K562 (cell line): ENCODE data around the gene CLDN5. TPM values are rescaled to one million over a fixed set of nuclear protein-coding genes. Genes with fewer than 3 reads are reported as not detected.

Experiments
- ATAC-seq: fragments of 200-7000 bp; cut with Tn5 transposase; 3 replicates; pipeline ENCODE4 v1.9.1; 2020; ENCODE audit warnings: moderate library complexity
- BruUV-seq: library from RNA; stranded (reverse); fragments of 400-500 nt; replicated peaks from 2 replicates; lab custom pipeline; 2021; lab: Mats Ljungman, UMichigan
- CTCF ChIA-PET: fragments of 300-600 bp; formaldehyde crosslinking; extraction: SDS; loops from one replicate; lab custom pipeline; 2021; ENCODE audit warnings: low intra/inter-chr PET ratio; lab: Yijun Ruan, JAX
- POLR2A ChIA-PET: fragments of 300-600, 350-650 bp; sonication (Branson Sonifier 250); formaldehyde crosslinking; extraction: SDS; loops from one replicate; lab custom pipeline; 2021; ENCODE audit warnings: antibody characterized with exemption, inconsistent platforms; lab: Yijun Ruan, JAX
- DNase-seq, 4 experiments: peaks; one replicate each; pipeline versions ENCODE4 v3.0.0 to v3.0.0-alpha.2; 2011 to 2018; ENCODE audit warnings: low spot score in 3 of 4, mixed read lengths in 3 of 4; ENCODE audit errors: extremely low read depth in 1 of 4
- FAIRE-seq: peaks from 2 replicates; lab custom pipeline; 2011; peaks lifted over from hg19 to GRCh38; lab: Jason Lieb, UNC
- H2AFZ ChIP-seq: 2 replicates; pipeline ENCODE4 v1.6.0; 2011; ENCODE audit warnings: low read depth, low read length, control low read depth, inconsistent platforms
- H3K27ac ChIP-seq: fragments of 200-600 bp; 3 replicates; pipeline ENCODE4 v1.8.0; 2011; ENCODE audit warnings: low read depth, mild to moderate bottlenecking, control low read depth, inconsistent platforms, low read length, moderate library complexity, mixed read lengths; ENCODE audit errors: extremely low read depth
- H3K27me3 ChIP-seq, 2 experiments: fragments of 300-600 bp in 1 of 2; 2 replicates in 1 of 2; 3 replicates in 1 of 2; pipeline versions ENCODE4 v1.6.0 to v1.8.0; 2011; ENCODE audit warnings: inconsistent platforms in 2 of 2, low read length in 2 of 2, mild to moderate bottlenecking in 1 of 2, mixed read lengths in 1 of 2, moderate library complexity in 1 of 2; ENCODE audit not compliant: control insufficient read depth in 2 of 2, insufficient read depth in 2 of 2
- H3K36me3 ChIP-seq: fragments of 300-600 bp; 3 replicates; pipeline ENCODE4 v1.8.0; 2011; ENCODE audit warnings: mild to moderate bottlenecking, low read length, inconsistent platforms; ENCODE audit not compliant: control insufficient read depth, insufficient read depth
- H3K4me1 ChIP-seq, 2 experiments: fragments of 200-600 bp in 1 of 2; replicated peaks in 1 of 2; 2 replicates in 1 of 2; 3 replicates in 1 of 2; pipeline versions ENCODE4 v1.5.1 to v1.8.0; 2011; ENCODE audit warnings: inconsistent platforms in 2 of 2, low read length in 2 of 2, mild to moderate bottlenecking in 1 of 2, mixed read lengths in 1 of 2, moderate library complexity in 1 of 2; ENCODE audit not compliant: control insufficient read depth in 2 of 2, insufficient read depth in 2 of 2
- H3K4me2 ChIP-seq: 2 replicates; pipeline ENCODE4 v1.6.1; 2011; ENCODE audit warnings: low read length, control low read depth, inconsistent platforms, mixed read lengths; ENCODE audit not compliant: insufficient read depth
- H3K4me3 ChIP-seq: fragments of 200-600 bp; sonication (generic), shearing (Covaris generic); 2 replicates; pipeline ENCODE4 v1.5.1; 2016; ENCODE audit warnings: control low read depth, inconsistent platforms
- H3K79me2 ChIP-seq: fragments of 200-600 bp; 3 replicates; pipeline ENCODE4 v1.8.0; 2011; ENCODE audit warnings: low read length, inconsistent platforms; ENCODE audit not compliant: control insufficient read depth, insufficient read depth
- H3K9ac ChIP-seq, 2 experiments: 2 replicates each; pipeline versions ENCODE4 v1.6.0 to v1.6.1; 2011; ENCODE audit warnings: low read depth in 2 of 2, low read length in 2 of 2, control low read depth in 1 of 2, inconsistent platforms in 1 of 2, mild to moderate bottlenecking in 1 of 2, mixed read lengths in 1 of 2; ENCODE audit not compliant: insufficient read depth in 1 of 2
- H3K9me1 ChIP-seq: one replicate; pipeline ENCODE4 v1.6.0; 2011; ENCODE audit warnings: inconsistent platforms, mild to moderate bottlenecking, low read length, moderate library complexity; ENCODE audit not compliant: control insufficient read depth, insufficient read depth
- H3K9me3 ChIP-seq: replicated peaks from 2 replicates; pipeline ENCODE4 v1.5.1; 2011; ENCODE audit warnings: low read depth, low read length, inconsistent platforms; ENCODE audit not compliant: control insufficient read depth, insufficient read depth
- H4K20me1 ChIP-seq: replicated peaks from 2 replicates; pipeline ENCODE4 v1.6.1; 2011; ENCODE audit warnings: low read length, inconsistent platforms, mixed read lengths; ENCODE audit not compliant: control insufficient read depth, insufficient read depth
- CHCHD3 ChIP-seq: fragments of 250-450 bp; sonication (Bioruptor Pico); IDR thresholded peaks from 2 replicates; pipeline ENCODE4 v2.1.2; 2022; ENCODE audit warnings: mild to moderate bottlenecking
- CUX1 ChIP-seq: fragments of 200-800 bp; sonication (Bioruptor generic); IDR thresholded peaks from 2 replicates; pipeline ENCODE4 v1.6.1; 2016; ENCODE audit warnings: missing genetic modification characterization, missing compliant biosample characterization
- E2F6 ChIP-seq, 2 experiments: IDR thresholded peaks; 2 replicates each; pipeline ENCODE4 v1.6.1; 2011; ENCODE audit warnings: borderline replicate concordance in 1 of 2, control low read depth in 1 of 2, low read depth in 1 of 2, low read length in 1 of 2, mild to moderate bottlenecking in 1 of 2, mixed read lengths in 1 of 2, moderate library complexity in 1 of 2; ENCODE audit not compliant: insufficient read depth in 1 of 2, insufficient read length in 1 of 2, poor library complexity in 1 of 2, severe bottlenecking in 1 of 2; ENCODE audit errors: extremely low read depth in 1 of 2
- FOXJ2 ChIP-seq: fragments of 200-800 bp; sonication (Bioruptor generic); IDR thresholded peaks from 2 replicates; pipeline ENCODE4 v1.6.1; 2016; ENCODE audit warnings: missing genetic modification characterization, missing compliant biosample characterization
- KDM4B ChIP-seq, 2 experiments: fragments of 450-650 bp in 1 of 2; sonication (generic) in 1 of 2; IDR thresholded peaks; 2 replicates each; pipeline ENCODE4 v1.6.1; 2016 to 2017; ENCODE audit warnings: borderline replicate concordance in 2 of 2, antibody characterized with exemption in 1 of 2, low read depth in 1 of 2, mild to moderate bottlenecking in 1 of 2
- KLF1 ChIP-seq: fragments of 450-650 bp; IDR thresholded peaks from 2 replicates; pipeline ENCODE4 v1.6.1; 2016; ENCODE audit warnings: missing genetic modification characterization, missing compliant biosample characterization
- MEIS2 ChIP-seq: fragments of 450-650 bp; IDR thresholded peaks from 2 replicates; pipeline ENCODE4 v1.6.1; 2014; ENCODE audit warnings: mild to moderate bottlenecking; ENCODE audit not compliant: partially characterized antibody
- NR2F6 ChIP-seq: fragments of 450-650 bp; formaldehyde crosslinking; IDR thresholded peaks from 2 replicates; pipeline ENCODE4 v1.4.0; 2020; ENCODE audit warnings: mild to moderate bottlenecking
- PATZ1 ChIP-seq: fragments of 250-450 bp; sonication (Bioruptor Pico); IDR thresholded peaks from 2 replicates; pipeline ENCODE4 v1.5.0; 2020; ENCODE audit warnings: mild to moderate bottlenecking, borderline replicate concordance
- ZNF184 ChIP-seq: sonication (generic); formaldehyde crosslinking; IDR thresholded peaks from 2 replicates; pipeline ENCODE4 v1.5.0; 2020; ENCODE audit warnings: missing genetic modification reagents
- ZNF561 ChIP-seq: fragments of 450-650 bp; formaldehyde crosslinking; conservative IDR thresholded peaks from 2 replicates; pipeline ENCODE4 v1.4.0; 2020; ENCODE audit warnings: mild to moderate bottlenecking, moderate library complexity
- WGBS: fragments of 100-300 bp; shearing (Covaris generic); methylation state at CpG from one replicate; pipeline ENCODE4 v1.1.6; 2016; ENCODE audit warnings: low coverage, mixed read lengths; ENCODE audit not compliant: insufficient coverage; ENCODE audit errors: missing lambda C conversion rate; 5-methylcytosine and 5-hydroxymethylcytosine counted together
- in situ Hi-C: fragments of 300-500 bp; cut with MboI; formaldehyde crosslinking; loops from 4 replicates; pipeline ENCODE4 v1.15.0; 2018; ENCODE audit warnings: inconsistent platforms, mixed read lengths
- intact Hi-C: fragments of 100-400 bp; cut with micrococcal nuclease; formaldehyde crosslinking; loops from 2 replicates; pipeline ENCODE4 v1.14.2; 2022
- polyA plus RNA-seq, 8 experiments: library from polyadenylated mRNA; depleted of rRNA in 4 of 8; stranded (reverse) in 5 of 8; unstranded in 3 of 8; fragments of >200 nt; fragmentation: Nextera tagmentation in 2 of 8; fragmentation: Illumina TruSeq in 1 of 8; extraction: Ambion mirVana in 2 of 8; extraction: Trizol in 1 of 8; gene quantifications; 2 replicates each; pipeline versions ENCODE4 v1.2.1 to v1.2.3, GENCODE V29; 2011 to 2014; ENCODE audit warnings: inconsistent platforms in 1 of 8, missing spikeins in 1 of 8
- total RNA-seq, 7 experiments: library from RNA; depleted of rRNA in 6 of 7; stranded (reverse); fragments of >200 nt in 6 of 7; fragmentation: Illumina TruSeq in 2 of 7; extraction: Trizol in 2 of 7; gene quantifications; 2 replicates each; pipeline versions ENCODE4 v1.2.1 to v1.2.3, GENCODE V29; 2011 to 2021; ENCODE audit warnings: low replicate concordance in 1 of 7

Gene CLDN5
- total and polyA plus RNA-seq, 9 of the 15 experiments (the other 6 are each of a cell fraction or from before 2014, with no cell fraction given): 0.20 TPM; not detected in 8

DNA sequence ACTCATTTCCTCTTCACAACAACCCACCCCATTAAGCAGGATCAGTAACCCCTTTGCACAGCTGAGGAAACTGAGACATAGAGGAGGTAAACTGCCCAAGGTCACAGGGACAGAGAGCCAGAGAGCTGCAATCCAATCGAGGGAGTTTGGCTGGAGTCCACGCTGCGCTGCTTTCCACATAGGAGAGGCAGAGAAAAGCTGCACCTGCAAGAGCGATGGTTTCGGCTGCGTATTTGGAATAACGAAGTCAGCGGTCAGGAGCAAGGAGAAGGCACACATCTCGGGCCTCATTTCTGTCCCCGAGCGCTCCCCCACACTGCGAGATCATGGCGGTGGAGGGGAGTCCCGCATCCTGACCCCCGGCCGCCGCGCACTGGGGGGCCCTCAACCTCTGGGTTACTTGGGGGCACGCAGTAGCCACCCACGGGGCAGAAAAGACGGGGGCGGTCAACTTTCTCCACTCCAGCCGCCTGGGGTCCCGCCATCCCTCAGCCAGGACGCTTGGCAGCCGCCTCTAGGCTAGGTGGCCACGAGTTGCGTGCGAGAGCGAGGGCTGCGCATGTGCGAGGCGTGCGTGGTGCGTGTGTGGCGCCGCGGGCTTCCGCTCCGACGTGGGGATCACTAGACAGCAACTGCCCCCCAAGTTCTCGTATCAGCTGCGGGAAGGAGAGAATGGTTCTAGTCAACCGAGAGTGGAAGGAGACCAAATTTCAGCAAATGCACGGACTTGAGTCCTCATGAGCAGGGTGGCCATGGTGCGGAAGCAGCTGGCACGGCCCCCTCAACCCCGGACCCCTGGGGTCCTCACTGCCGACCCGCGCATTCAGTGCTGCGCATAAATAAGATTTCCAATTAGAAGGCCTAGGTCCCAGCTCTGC lies 42.3 kb upstream of the CLDN5 start:
- H3K36me3 ChIP-seq: no peaks in the 10 kb centered on the region
- ATAC-seq: peak; percentile 32
- H4K20me1 ChIP-seq: peaks cover 8% of the 10 kb centered on the region; the same call in 1 of the 2 replicates
- peak overlapping the region in 1 of 2 experiments; percentile 31; a peak in 2 of 4 replicates for H3K9ac ChIP-seq
- H3K4me3 ChIP-seq: no peak overlapping the region
- peaks cover 0 to 8% of the 10 kb centered on the region in 2 experiments; a peak in 2 of 5 replicates for H3K4me1 ChIP-seq
- H3K79me2 ChIP-seq: no peaks in the 10 kb centered on the region
- peak; percentile 34 to 63 (median 54) for DNase-seq
- H3K27me3 ChIP-seq: peaks cover 66 to 69% of the 10 kb centered on the region in 2 experiments
- H3K9me1 ChIP-seq: peaks cover 7% of the 10 kb centered on the region
- ChIA-PET POLR2A (interaction anchor here (0.6 to 3.1 kb wide), 12 partner anchors 10 to 357 kb away, joined by 3 to 13 read pairs (median 4); partner anchors contain the start of genes CDC45 and UFD1), CTCF (no interaction called here)
- in situ Hi-C loops: loop anchor here (25.0 kb wide), 1 partner anchor 1571 kb away; no protein-coding TSS in a partner anchor
- 10% methylated on average over 52 of the region's 52 CpGs for WGBS
- no peak overlapping the region for H3K27ac ChIP-seq
- FAIRE-seq: no peak
- H3K4me2 ChIP-seq: peak overlapping the region; percentile 43
- intact Hi-C loops: no loop called here
- H2AFZ ChIP-seq: peak overlapping the region; percentile 24; the same call in 1 of the 2 replicates
- no TSS peak for BruUV-seq
- H3K9me3 ChIP-seq: 0 out of 2 replicates have a peak, but pooled peaks cover 3% of the 10 kb centered on the region
- no peak for TF ChIP-seq CUX1 (CRISPR knock-in tag)
- TF ChIP-seq ZNF561 (CRISPR knock-in tag): no peak
- TF ChIP-seq NR2F6 (CRISPR knock-in tag): no peak
- no peak for TF ChIP-seq FOXJ2 (tag)
- no peak for TF ChIP-seq PATZ1 (CRISPR knock-in tag)
- TF ChIP-seq CHCHD3 (CRISPR knock-in tag): no peak
- TF ChIP-seq ZNF184 (CRISPR knock-in tag): no peak
- TF ChIP-seq KDM4B (IDR thresholded peaks at IDR 0.05; ENCODE audit: borderline replicate concordance in 2 of 2, low read depth in 1 of 2): no peak
- no peak for TF ChIP-seq KLF1 (tag)
- peak; percentile 22 to 77 for TF ChIP-seq E2F6 (IDR thresholded peaks at IDR 0.05; ENCODE audit: borderline replicate concordance in 1 of 2, extremely low read depth in 1 of 2, insufficient read depth in 1 of 2, insufficient read length in 1 of 2, low read depth in 1 of 2, low read length in 1 of 2, poor library complexity in 1 of 2, severe bottlenecking in 1 of 2)
- TF ChIP-seq MEIS2: peak; percentile 21
